K562 (cell line): Measurements from ENCODE around the gene TNIK. TPM values are rescaled to one million over a fixed set of nuclear protein-coding genes. Genes with fewer than 3 reads are reported as not detected.
A peak's percentile ranks its signal among the peaks of the same experiment; 100 is the strongest.

ENCODE experiments used
- CAMTA2 ChIP-seq: fragments of 250-450 bp; sonication (Bioruptor Pico); conservative IDR thresholded peaks from 2 replicates; pipeline ENCODE4 v1.5.1; 2022
- GATA2 ChIP-seq: sonication (generic); formaldehyde crosslinking; IDR thresholded peaks from 2 replicates; pipeline ENCODE4 v1.4.0; 2020; ENCODE audit warnings: mild to moderate bottlenecking, missing genetic modification reagents
- HLTF ChIP-seq: fragments of 450-650 bp; IDR thresholded peaks from 2 replicates; pipeline ENCODE4 v1.6.1; 2016
- RFX7 ChIP-seq: fragments of 250-450 bp; sonication (Bioruptor Pico); IDR thresholded peaks from 2 replicates; pipeline ENCODE4 v1.5.1; 2021; ENCODE audit warnings: mild to moderate bottlenecking
- SIN3B ChIP-seq: fragments of 450-650 bp; IDR thresholded peaks from 2 replicates; pipeline ENCODE4 v1.6.1; 2017; ENCODE audit warnings: low read depth, mild to moderate bottlenecking, moderate library complexity
- SRSF3 ChIP-seq: fragments of 200-400 bp; formaldehyde crosslinking; IDR thresholded peaks from 2 replicates; pipeline ENCODE4 v1.6.1; 2016; ENCODE audit warnings: mild to moderate bottlenecking, low read length, moderate library complexity; ENCODE audit not compliant: insufficient read depth
- THRAP3 ChIP-seq: fragments of 450-650 bp; IDR thresholded peaks from 2 replicates; pipeline ENCODE4 v1.6.1; 2016; ENCODE audit warnings: mild to moderate bottlenecking, inconsistent platforms, borderline replicate concordance
- ZNF717 ChIP-seq: fragments of 250-450 bp; sonication (Bioruptor Pico); IDR thresholded peaks from 2 replicates; pipeline ENCODE4 v1.5.0; 2021
- polyA plus RNA-seq, 8 experiments: library from polyadenylated mRNA; depleted of rRNA in 4 of 8; stranded (reverse) in 5 of 8; unstranded in 3 of 8; fragments of >200 nt; fragmentation: Nextera tagmentation in 2 of 8; fragmentation: Illumina TruSeq in 1 of 8; extraction: Ambion mirVana in 2 of 8; extraction: Trizol in 1 of 8; gene quantifications; 2 replicates each; pipeline versions ENCODE4 v1.2.1 to v1.2.3, GENCODE V29; 2011 to 2014; ENCODE audit warnings: inconsistent platforms in 1 of 8, missing spikeins in 1 of 8
- total RNA-seq, 7 experiments: library from RNA; depleted of rRNA in 6 of 7; stranded (reverse); fragments of >200 nt in 6 of 7; fragmentation: Illumina TruSeq in 2 of 7; extraction: Trizol in 2 of 7; gene quantifications; 2 replicates each; pipeline versions ENCODE4 v1.2.1 to v1.2.3, GENCODE V29; 2011 to 2021; ENCODE audit warnings: low replicate concordance in 1 of 7
- TF ChIP-seq, protein P1 (sequence below): sonication (generic); formaldehyde crosslinking; IDR thresholded peaks from 2 replicates; pipeline ENCODE4 v1.8.0; 2022; ENCODE audit warnings: mild to moderate bottlenecking, missing genetic modification reagents
- TF ChIP-seq, protein P2 (sequence below): fragments of 250-450 bp; sonication (Bioruptor Pico); IDR thresholded peaks from 2 replicates; pipeline ENCODE4 v1.5.0; 2020; ENCODE audit warnings: mild to moderate bottlenecking, borderline replicate concordance
- TF ChIP-seq, protein P3 (sequence below): fragments of 450-650 bp; formaldehyde crosslinking; IDR thresholded peaks from 2 replicates; pipeline ENCODE4 v1.4.0; 2020; ENCODE audit warnings: mild to moderate bottlenecking, mixed read lengths
- TF ChIP-seq, protein P4 (sequence below), 2 experiments: fragments of 450-650 bp in 1 of 2; sonication (generic) in 1 of 2; formaldehyde crosslinking; conservative IDR thresholded peaks; 2 replicates each; pipeline versions ENCODE4 v1.4.0 to v1.8.1; 2020 to 2022; ENCODE audit warnings: mild to moderate bottlenecking in 1 of 2, missing genetic modification reagents in 1 of 2

The TNIK gene
- total and polyA plus RNA-seq, 9 of the 15 experiments (the other 6 are each of a cell fraction or from before 2014, with no cell fraction given), result 6.6 to 39.0 (median 24.7) TPM

DNA sequence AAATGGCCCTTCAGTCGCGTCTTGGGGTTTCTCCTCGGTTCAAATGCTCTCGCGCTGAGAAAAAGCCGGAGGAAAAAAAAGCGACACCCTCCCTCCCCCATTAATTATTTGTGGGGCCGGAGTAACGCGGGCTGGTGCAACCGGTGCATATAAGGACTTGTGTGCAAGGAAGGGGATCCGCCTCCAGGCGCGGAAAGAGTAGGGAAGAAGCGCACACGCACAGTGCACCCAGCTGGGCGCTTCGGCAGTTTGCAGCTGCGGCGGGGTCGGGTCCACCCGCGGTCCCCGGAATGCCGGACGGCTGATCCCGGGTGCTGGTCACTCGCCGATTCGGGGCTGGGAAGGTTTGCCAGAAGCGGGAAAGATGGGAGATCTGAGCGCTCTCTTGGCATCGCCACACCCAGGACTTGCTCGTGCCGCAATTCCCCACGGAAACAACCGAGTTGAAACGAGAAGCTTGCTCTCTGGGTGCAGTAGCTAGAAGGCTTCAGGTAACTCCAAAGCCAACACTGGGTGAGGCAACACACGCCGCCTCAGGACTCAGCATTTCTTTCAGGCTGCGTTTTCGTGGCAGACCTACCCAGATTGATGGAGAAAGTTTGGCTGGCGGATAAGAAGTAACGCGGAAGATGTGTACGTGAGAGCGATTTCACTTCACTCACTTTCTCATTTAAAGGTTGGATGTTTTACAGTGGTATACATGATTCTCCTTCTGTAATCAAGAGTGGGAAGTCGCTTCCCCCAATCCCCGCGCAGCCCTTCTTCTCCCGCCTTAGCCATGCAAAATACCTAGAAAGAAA, 720 bp upstream of the TNIK start (continued):
- TF ChIP-seq ZNF717 (CRISPR knock-in tag) (no peak), HLTF (no peak), RFX7 (no peak), THRAP3 (no peak), GATA2 (CRISPR knock-in tag) (no peak), CAMTA2 (CRISPR knock-in tag) (no peak), SIN3B (peak; percentile 26; the same call in 1 of the 2 replicates), SRSF3 (no peak)
- TF ChIP-seq, protein P1, sequence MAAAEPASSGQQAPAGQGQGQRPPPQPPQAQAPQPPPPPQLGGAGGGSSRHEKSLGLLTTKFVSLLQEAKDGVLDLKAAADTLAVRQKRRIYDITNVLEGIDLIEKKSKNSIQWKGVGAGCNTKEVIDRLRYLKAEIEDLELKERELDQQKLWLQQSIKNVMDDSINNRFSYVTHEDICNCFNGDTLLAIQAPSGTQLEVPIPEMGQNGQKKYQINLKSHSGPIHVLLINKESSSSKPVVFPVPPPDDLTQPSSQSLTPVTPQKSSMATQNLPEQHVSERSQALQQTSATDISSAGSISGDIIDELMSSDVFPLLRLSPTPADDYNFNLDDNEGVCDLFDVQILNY (CRISPR knock-in tag), result no peak
- TF ChIP-seq, protein P2, sequence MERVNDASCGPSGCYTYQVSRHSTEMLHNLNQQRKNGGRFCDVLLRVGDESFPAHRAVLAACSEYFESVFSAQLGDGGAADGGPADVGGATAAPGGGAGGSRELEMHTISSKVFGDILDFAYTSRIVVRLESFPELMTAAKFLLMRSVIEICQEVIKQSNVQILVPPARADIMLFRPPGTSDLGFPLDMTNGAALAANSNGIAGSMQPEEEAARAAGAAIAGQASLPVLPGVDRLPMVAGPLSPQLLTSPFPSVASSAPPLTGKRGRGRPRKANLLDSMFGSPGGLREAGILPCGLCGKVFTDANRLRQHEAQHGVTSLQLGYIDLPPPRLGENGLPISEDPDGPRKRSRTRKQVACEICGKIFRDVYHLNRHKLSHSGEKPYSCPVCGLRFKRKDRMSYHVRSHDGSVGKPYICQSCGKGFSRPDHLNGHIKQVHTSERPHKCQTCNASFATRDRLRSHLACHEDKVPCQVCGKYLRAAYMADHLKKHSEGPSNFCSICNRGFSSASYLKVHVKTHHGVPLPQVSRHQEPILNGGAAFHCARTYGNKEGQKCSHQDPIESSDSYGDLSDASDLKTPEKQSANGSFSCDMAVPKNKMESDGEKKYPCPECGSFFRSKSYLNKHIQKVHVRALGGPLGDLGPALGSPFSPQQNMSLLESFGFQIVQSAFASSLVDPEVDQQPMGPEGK (CRISPR knock-in tag), result no peak
- TF ChIP-seq, protein P3, sequence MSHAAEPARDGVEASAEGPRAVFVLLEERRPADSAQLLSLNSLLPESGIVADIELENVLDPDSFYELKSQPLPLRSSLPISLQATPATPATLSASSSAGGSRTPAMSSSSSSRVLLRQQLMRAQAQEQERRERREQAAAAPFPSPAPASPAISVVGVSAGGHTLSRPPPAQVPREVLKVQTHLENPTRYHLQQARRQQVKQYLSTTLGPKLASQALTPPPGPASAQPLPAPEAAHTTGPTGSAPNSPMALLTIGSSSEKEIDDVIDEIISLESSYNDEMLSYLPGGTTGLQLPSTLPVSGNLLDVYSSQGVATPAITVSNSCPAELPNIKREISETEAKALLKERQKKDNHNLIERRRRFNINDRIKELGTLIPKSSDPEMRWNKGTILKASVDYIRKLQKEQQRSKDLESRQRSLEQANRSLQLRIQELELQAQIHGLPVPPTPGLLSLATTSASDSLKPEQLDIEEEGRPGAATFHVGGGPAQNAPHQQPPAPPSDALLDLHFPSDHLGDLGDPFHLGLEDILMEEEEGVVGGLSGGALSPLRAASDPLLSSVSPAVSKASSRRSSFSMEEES (CRISPR knock-in tag), result no peak
- TF ChIP-seq, protein P4, sequence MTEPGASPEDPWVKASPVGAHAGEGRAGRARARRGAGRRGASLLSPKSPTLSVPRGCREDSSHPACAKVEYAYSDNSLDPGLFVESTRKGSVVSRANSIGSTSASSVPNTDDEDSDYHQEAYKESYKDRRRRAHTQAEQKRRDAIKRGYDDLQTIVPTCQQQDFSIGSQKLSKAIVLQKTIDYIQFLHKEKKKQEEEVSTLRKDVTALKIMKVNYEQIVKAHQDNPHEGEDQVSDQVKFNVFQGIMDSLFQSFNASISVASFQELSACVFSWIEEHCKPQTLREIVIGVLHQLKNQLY (CRISPR knock-in tag; conservative IDR thresholded peaks at IDR 0.05), result 0 out of 4 replicates have a peak, but pooled peaks of 1 of the 2 experiments have one; percentile 68
